K562 (cell line): Measurements from ENCODE around the gene OOSP4A. TPM values are rescaled to one million over a fixed set of nuclear protein-coding genes. Genes with fewer than 3 reads are reported as not detected.

Experiments used
- CBFA2T3 ChIP-seq: fragments of 450-650 bp; IDR thresholded peaks from 2 replicates; pipeline ENCODE4 v1.6.1; 2017
- CBX1 ChIP-seq: sonication (generic); IDR thresholded peaks from 2 replicates; pipeline ENCODE4 v1.6.1; 2016; ENCODE audit warnings: antibody characterized with exemption, low read depth, mild to moderate bottlenecking
- CHAMP1 ChIP-seq: fragments of 450-650 bp; IDR thresholded peaks from 2 replicates; pipeline ENCODE4 v1.6.1; 2016; ENCODE audit warnings: mild to moderate bottlenecking
- DIDO1 ChIP-seq: fragments of 450-650 bp; IDR thresholded peaks from 2 replicates; pipeline ENCODE4 v1.6.1; 2016; ENCODE audit warnings: low read depth, missing biosample characterization, missing genetic modification characterization
- HDGF ChIP-seq: fragments of 450-650 bp; IDR thresholded peaks from 2 replicates; pipeline ENCODE4 v1.6.1; 2016
- NFIC ChIP-seq: fragments of 450-650 bp; IDR thresholded peaks from 2 replicates; pipeline ENCODE4 v1.6.1; 2017; ENCODE audit warnings: mild to moderate bottlenecking, inconsistent platforms
- PKNOX1 ChIP-seq: fragments of 450-650 bp; IDR thresholded peaks from 2 replicates; pipeline ENCODE4 v1.6.1; 2016
- POLR2AphosphoS5 ChIP-seq: IDR thresholded peaks from 2 replicates; pipeline ENCODE4 v1.6.1; 2011; ENCODE audit warnings: mild to moderate bottlenecking, low read depth, low read length, moderate library complexity; ENCODE audit not compliant: control insufficient read depth, insufficient read depth
- RAD21 ChIP-seq, 2 experiments: fragments of 250-450 bp in 1 of 2; fragments of 450-650 bp in 1 of 2; sonication (Bioruptor Pico) in 1 of 2; formaldehyde crosslinking in 1 of 2; IDR thresholded peaks in 1 of 2; conservative IDR thresholded peaks in 1 of 2; 2 replicates each; pipeline versions ENCODE4 v1.4.0 to v1.8.0; 2020 to 2022; ENCODE audit warnings: mild to moderate bottlenecking in 2 of 2, moderate library complexity in 1 of 2
- RFX1 ChIP-seq: fragments of 450-650 bp; IDR thresholded peaks from 2 replicates; pipeline ENCODE4 v1.6.1; 2016; ENCODE audit warnings: mild to moderate bottlenecking, moderate library complexity
- SLC30A9 ChIP-seq: fragments of 250-450 bp; sonication (Bioruptor Pico); IDR thresholded peaks from 2 replicates; pipeline ENCODE4 v1.8.0; 2022; ENCODE audit warnings: mild to moderate bottlenecking, moderate library complexity
- SOX6 ChIP-seq: fragments of 450-650 bp; IDR thresholded peaks from 2 replicates; pipeline ENCODE4 v1.6.1; 2014; ENCODE audit warnings: mild to moderate bottlenecking
- TOE1 ChIP-seq, 2 experiments: fragments of 450-650 bp in 1 of 2; sonication (generic) in 1 of 2; formaldehyde crosslinking in 1 of 2; IDR thresholded peaks; 2 replicates each; pipeline versions ENCODE4 v1.7.1 to v1.8.0; 2016 to 2022; ENCODE audit warnings: borderline replicate concordance in 2 of 2, mild to moderate bottlenecking in 2 of 2, antibody characterized with exemption in 1 of 2, inconsistent platforms in 1 of 2, low read depth in 1 of 2, missing genetic modification reagents in 1 of 2, moderate library complexity in 1 of 2
- ZBED1 ChIP-seq: IDR thresholded peaks from 2 replicates; pipeline ENCODE4 v1.6.1; 2014
- ZNF124 ChIP-seq: sonication (generic); formaldehyde crosslinking; IDR thresholded peaks from 2 replicates; pipeline ENCODE4 v1.8.1; 2022; ENCODE audit warnings: missing genetic modification reagents
- ZNF407 ChIP-seq: fragments of 450-650 bp; IDR thresholded peaks from 2 replicates; pipeline ENCODE4 v1.6.1; 2016; ENCODE audit warnings: low read depth
- ZNF778 ChIP-seq: fragments of 450-650 bp; formaldehyde crosslinking; IDR thresholded peaks from 2 replicates; pipeline ENCODE4 v1.4.0; 2020; ENCODE audit warnings: mild to moderate bottlenecking, moderate library complexity
- polyA plus RNA-seq, 8 experiments: library from polyadenylated mRNA; depleted of rRNA in 4 of 8; stranded (reverse) in 5 of 8; unstranded in 3 of 8; fragments of >200 nt; fragmentation: Nextera tagmentation in 2 of 8; fragmentation: Illumina TruSeq in 1 of 8; extraction: Ambion mirVana in 2 of 8; extraction: Trizol in 1 of 8; gene quantifications; 2 replicates each; pipeline versions ENCODE4 v1.2.1 to v1.2.3, GENCODE V29; 2011 to 2014; ENCODE audit warnings: inconsistent platforms in 1 of 8, missing spikeins in 1 of 8
- total RNA-seq, 7 experiments: library from RNA; depleted of rRNA in 6 of 7; stranded (reverse); fragments of >200 nt in 6 of 7; fragmentation: Illumina TruSeq in 2 of 7; extraction: Trizol in 2 of 7; gene quantifications; 2 replicates each; pipeline versions ENCODE4 v1.2.1 to v1.2.3, GENCODE V29; 2011 to 2021; ENCODE audit warnings: low replicate concordance in 1 of 7

Gene OOSP4A
- total and polyA plus RNA-seq, 9 of the 15 experiments (the other 6 are each of a cell fraction or from before 2014, with no cell fraction given): 0.40 to 2.4 (median 0.74) TPM; not detected in 2

- TF ChIP-seq ZNF407 (no peak), TOE1 (IDR thresholded peaks at IDR 0.05; ENCODE audit: borderline replicate concordance) (no peak), TOE1 (CRISPR knock-in tag; IDR thresholded peaks at IDR 0.05; ENCODE audit: borderline replicate concordance, low read depth) (no peak), PKNOX1 (no peak), ZBED1 (no peak), NFIC (no peak), RFX1 (no peak), RAD21 (CRISPR knock-in tag; conservative IDR thresholded peaks at IDR 0.05 in 1 of 2, IDR thresholded peaks at IDR 0.05 in 1 of 2) (0 out of 4 replicates have a peak, but pooled peaks of 1 of the 2 experiments have one; percentile 10), ZNF778 (CRISPR knock-in tag) (no peak), CBFA2T3 (no peak), POLR2AphosphoS5 (no peak), ZNF124 (CRISPR knock-in tag) (no peak), DIDO1 (tag) (no peak), SLC30A9 (no peak), HDGF (no peak), CBX1 (peak; percentile 91), CHAMP1 (peak; percentile 64), SOX6 (no peak)
Measured at GRCh38 chr11:59923813-59924212, 40.0 kb upstream of the OOSP4A start (continued).
